HG03354 (cell line): ENCODE results near the gene CACNA2D2.

Experiments used
- ATAC-seq: cut with Tn5 transposase; IDR thresholded peaks from one replicate; pipeline ENCODE4 v1.9.1; 2021; ENCODE audit warnings: mild to moderate bottlenecking; ENCODE audit not compliant: unreplicated experiment, poor library complexity, severe bottlenecking

The CACNA2D2 gene

DNA sequence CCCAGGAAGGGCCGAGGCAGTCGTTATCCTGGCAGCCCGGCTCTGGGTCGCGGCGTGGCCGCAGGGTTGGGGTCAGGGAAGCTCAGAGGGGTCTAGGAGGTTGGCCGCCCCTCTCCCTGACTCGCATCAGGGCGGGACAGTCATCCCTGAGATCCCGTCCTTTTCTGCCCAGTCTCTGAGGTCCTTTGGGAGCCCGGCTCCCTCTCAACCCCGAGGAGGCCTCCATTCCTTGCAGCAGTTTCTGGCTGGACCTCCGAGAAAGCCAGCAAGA lies 181.4 kb downstream of the CACNA2D2 start:
- ATAC-seq = no peak

DNA sequence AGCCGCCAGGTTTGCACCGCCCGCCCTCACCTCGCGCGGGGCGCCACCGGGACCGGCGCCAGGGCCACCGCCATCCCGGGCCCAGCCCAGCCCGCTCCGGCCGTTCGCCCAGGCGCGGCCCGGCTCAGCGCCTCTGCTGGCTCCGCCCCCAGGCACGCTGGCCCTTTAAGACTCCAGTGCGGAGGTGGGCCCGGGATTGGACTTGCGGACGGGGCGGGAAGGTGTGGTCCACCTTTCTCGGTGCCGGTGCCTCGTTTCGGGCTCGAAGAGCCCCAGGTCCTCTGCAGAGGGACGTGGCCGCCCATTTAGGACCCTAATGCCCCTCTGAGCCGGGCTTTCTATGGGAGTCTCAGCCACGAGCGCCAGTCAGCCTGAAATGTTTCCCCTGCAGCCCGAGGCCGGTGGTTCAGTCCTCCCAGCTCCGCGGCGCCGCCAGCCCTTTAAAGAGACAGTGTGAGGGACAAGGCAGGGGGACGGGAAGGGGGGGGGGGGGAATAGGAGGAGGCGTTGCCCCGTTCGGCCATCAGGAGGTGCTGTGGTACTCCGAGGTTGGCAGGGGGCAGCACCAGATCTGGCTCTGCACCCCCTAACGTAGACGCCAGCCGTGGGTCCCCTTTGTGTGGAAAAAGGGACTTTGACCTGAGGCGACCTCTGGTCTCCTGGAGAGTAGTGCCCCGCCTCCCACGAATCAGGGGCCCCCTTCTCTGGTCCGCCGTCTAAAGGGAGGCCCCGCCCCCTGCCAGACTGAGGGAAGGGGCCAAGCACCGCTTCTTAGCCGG lies 181.9 kb downstream of the CACNA2D2 start:
- peak; percentile 82 for ATAC-seq

DNA sequence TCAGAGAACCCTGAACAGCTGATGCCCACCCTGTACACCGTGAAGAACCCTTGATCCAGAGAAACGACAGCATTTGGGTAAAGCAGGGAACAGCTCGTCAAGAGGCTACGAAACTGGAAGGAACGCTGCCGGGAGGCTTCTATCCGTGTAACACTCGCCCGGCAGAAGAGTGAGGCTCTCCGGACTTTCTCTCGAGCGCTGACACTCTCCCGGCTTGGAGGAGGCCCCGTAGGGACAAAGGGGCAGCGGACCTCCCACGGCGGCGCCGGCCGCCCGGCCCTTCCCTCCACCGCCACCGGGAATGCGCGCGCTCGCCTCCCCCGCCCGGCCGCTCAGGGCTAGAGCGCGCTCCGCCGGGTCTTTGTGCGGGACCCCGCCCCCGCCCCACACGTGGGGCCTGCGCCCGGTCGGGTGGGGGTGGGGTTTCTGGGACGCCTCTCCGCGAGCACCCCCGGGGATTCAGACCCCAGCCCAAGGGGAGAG lies 182.5 kb downstream of the CACNA2D2 start:
- peak; percentile 53 for ATAC-seq

DNA sequence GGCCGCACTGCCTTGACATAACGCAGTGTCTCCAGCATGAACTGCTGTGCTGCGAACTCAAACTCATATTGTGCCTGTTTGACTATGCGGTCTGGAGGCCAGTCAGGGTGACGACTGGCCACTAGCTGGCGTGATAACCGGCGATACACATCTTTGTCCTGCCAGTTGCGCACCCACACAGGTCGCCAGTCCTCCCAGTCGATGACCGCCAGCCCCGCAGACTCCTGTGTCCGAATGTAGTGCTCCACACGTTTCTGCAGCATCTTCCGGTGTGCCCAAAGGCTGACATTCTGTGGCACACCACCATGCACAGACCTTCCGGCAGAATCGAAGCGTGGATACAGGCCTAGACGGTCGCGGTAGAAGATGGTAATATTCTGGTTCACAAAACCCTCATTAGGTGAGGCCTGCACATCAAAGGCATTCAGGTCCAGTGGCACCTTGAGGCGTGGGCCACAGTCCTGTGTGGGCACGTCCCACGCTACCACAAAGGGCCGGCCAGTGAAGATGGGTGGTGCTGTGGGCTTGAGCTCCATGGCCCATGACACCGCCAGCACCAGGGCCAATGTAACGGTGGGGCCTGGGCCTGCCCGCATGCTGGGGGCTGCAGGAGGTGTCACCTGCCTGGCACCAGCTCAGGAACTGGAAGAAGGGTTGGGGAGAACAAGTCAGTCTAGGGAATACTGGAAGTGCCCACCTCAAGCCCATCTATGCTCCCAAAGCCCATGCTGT lies 183.4 kb downstream of the CACNA2D2 start:
- no peak for ATAC-seq

DNA sequence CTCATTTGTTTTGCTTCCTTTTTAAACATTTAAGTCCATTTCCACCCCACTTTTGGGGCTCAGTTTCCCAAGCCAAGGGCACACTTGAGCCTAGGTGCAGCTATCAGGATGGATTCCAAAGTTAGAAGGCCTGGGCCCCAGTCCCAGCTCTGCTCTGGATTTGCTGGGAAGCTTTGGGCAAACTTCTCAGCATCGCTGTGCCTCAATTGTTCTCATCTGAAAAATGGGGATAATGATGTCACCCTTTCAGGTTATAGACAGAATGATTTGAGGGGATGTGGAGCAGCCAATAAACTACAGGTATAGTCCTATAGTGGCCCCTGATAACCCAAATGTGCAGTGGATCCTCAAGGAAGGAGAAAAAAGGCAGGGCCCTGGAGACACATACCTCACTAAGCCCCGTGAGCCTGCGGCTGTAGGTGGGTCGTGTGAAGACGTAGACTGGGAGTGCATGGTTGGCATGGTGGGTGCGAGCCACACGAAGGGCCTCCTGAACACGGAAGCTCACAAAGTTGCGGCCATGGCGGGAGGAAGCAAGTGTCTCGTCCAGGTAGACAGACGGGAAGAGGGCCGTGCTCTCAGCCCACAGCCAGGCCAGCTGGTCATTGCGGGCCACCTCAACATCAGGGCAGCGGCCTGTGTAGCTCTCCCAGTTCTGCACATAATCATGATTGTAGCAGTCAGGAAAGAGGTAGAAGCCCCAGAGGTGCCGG lies 184.1 kb downstream of the CACNA2D2 start:
- no peak for ATAC-seq

DNA sequence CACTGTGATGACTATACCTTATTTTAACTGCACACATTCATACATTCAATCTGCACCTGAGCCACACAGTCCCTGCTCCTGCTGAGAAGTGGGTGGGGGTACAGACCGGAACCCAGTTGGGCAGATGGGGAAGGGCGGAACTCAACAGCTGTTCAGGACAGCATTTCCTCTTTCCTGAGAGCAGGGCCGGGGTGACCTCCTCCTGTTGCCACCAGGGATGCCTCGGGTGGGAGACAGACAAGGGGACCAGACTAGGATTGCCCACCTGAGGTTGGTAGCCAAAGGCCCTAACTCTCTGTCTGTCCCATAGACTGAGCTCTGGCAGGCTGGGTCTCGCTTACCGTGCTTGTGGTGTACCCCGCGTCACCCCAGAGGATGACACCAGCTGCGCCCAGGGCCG lies 184.8 kb downstream of the CACNA2D2 start:
- no peak for ATAC-seq

DNA sequence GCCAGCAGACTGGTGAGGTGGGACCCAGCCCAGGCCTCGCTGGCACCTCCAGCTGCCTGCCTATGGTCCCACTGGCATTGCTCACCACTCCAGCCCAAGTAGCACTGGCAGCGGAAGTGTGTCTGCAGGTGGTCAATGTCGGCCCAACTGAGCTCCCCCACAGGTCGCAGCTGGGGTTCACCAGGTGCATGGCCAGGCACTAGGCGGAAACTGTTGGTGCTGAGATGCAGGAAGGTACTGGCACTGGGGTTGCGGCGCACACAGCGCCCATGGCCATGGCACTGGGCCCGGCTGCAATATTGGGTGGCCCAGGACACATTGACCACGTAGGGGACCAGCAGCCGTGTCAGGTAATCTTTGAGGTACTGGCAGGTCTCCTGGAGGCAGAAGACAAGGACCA lies 185.3 kb downstream of the CACNA2D2 start:
- no peak for ATAC-seq

DNA sequence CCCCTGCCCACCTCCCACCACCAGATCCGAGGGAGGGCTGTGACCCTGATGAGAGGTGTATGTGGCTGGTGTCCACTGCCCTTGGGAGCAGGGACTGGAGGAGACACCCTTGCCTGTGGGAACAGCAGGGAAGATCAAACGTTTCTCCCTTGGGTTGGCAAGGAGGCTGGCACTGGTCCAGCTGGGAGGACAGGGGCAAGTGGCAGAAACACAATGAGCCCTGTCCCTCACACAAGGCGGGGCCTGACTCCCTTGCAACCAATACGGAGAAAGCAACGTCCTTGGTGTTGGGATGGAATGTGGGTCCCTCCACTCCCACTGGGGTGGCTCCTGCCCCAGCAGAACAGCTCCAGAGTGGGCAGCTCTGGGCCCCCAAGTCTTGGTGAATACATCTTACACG lies 186.1 kb downstream of the CACNA2D2 start:
- no peak for ATAC-seq

DNA sequence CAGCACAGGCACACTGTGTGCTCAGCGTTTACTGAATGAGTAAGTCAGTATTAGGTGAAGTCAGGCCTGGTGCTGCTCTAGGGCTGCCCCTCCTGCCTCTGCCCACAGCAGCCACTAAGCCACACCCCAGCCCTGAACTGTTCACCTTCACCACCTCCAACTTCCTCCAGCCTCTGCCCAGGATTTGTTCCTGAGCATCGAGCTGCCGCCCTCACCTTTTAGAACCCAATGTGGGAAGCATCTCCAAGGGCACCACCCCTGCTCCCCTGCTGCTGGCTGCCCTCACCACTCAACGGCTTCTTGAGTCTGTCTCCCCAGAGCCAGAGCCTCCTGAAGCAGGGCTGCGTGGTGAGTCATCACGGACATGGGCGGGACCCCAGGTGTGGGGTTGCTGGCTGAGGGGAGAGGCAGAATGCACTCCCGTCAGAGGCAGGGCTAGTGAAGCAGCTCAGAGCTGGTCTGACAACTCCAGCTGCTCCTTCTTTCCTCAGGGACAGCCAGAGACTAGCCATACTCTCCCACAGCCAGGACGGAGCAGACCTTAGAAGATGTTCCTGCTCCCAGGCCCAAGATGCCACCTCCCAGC lies 186.7 kb downstream of the CACNA2D2 start:
- no peak for ATAC-seq

DNA sequence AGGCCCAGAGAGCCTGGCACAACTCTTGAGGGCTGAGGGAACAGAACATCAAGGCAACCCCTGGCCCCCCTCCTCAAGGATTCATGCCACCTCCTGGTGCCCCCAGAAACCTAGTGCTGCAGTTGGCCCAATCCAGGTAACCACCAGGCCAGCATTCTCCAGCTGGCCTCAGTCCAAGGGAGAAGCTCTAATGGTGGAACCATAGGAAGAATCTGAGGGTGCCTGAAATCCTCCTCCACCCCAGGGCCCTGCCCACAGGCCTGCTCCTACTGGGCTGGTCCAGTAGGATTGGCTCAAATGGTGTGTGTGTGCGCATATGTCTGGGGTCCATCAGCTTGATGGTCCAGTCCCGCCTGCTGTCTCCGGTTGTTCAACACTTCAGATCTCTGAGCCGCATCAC lies 188.6 kb downstream of the CACNA2D2 start:
- no peak for ATAC-seq

DNA sequence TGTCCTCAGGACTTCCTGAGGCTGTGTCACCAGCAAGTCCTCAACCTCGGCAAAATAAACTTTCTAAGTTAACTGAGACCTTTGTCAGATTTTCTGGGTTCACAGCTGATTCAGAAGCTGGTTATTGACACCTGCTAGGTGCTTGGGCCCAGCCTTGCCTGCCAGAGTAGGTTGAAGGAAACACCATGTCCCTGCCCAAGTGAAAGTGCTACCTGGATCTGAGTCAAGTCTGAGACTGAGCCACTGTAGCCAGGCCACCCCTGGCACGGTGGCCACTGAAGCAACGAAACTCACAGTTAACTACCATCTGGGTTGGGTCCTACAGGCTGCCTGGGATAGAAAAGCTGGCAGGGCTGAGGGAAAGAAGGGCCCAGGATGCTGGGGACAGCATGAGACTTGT lies 189.1 kb downstream of the CACNA2D2 start:
- ATAC-seq = no peak
